HepG2 (cell line): ENCODE measurements around the gene PRRT1B. TPM values are rescaled to one million over a fixed set of nuclear protein-coding genes. Genes with fewer than 3 reads are reported as not detected.
A peak's percentile ranks its signal among the peaks of the same experiment; 100 is the strongest.

Experiments
- ARID4A ChIP-seq: sonication (generic); formaldehyde crosslinking; IDR thresholded peaks from 2 replicates; pipeline ENCODE4 v1.5.0; 2020; ENCODE audit warnings: mild to moderate bottlenecking, missing genetic modification reagents, borderline replicate concordance
- CBX2 ChIP-seq, 2 experiments: fragments of 200-600 bp in 1 of 2; sonication (generic); formaldehyde crosslinking in 1 of 2; IDR thresholded peaks; 2 replicates each; pipeline versions ENCODE4 v1.7.0 to v1.8.1; 2018 to 2022; ENCODE audit warnings: low read depth in 2 of 2, low read length in 1 of 2, mild to moderate bottlenecking in 1 of 2, missing genetic modification reagents in 1 of 2
- HMGXB3 ChIP-seq: sonication (generic); formaldehyde crosslinking; IDR thresholded peaks from 2 replicates; pipeline ENCODE4 v1.4.0; 2020; ENCODE audit warnings: missing genetic modification reagents, borderline replicate concordance
- HNF4G ChIP-seq, 2 experiments: sonication (generic) in 1 of 2; formaldehyde crosslinking in 1 of 2; IDR thresholded peaks; 2 replicates each; pipeline versions ENCODE4 v1.4.0 to v1.6.1; 2011 to 2020; ENCODE audit warnings: borderline replicate concordance in 2 of 2, low read depth in 2 of 2, mild to moderate bottlenecking in 2 of 2, low read length in 1 of 2, missing genetic modification reagents in 1 of 2, moderate library complexity in 1 of 2
- KDM1A ChIP-seq: IDR thresholded peaks from 2 replicates; pipeline ENCODE4 v1.6.1; 2016; ENCODE audit warnings: missing compliant biosample characterization
- MIXL1 ChIP-seq: IDR thresholded peaks from 2 replicates; pipeline ENCODE4 v1.6.1; 2016
- MTERF4 ChIP-seq: sonication (generic); formaldehyde crosslinking; IDR thresholded peaks from 2 replicates; pipeline ENCODE4 v1.8.0; 2023; ENCODE audit warnings: mild to moderate bottlenecking, missing genetic modification reagents
- NR2F2 ChIP-seq: IDR thresholded peaks from 2 replicates; pipeline ENCODE4 v1.6.1; 2012; ENCODE audit warnings: low read depth, inconsistent platforms, borderline replicate concordance
- PHF21A ChIP-seq: sonication (generic); formaldehyde crosslinking; IDR thresholded peaks from 2 replicates; pipeline ENCODE4 v1.5.0; 2020; ENCODE audit warnings: mild to moderate bottlenecking, missing genetic modification reagents
- polyA plus RNA-seq, 8 experiments: library from polyadenylated mRNA; depleted of rRNA in 3 of 8; stranded (reverse) in 7 of 8; unstranded in 1 of 8; fragments of >200 nt; fragmentation: Illumina TruSeq in 4 of 8; extraction: Trizol in 4 of 8; gene quantifications; 2 replicates each; pipeline versions ENCODE4 v1.2.1 to v1.2.3, GENCODE V29; 2011 to 2016; ENCODE audit warnings: low read depth in 4 of 8, missing spikeins in 1 of 8, mixed read lengths in 1 of 8; ENCODE audit not compliant: insufficient read depth in 1 of 8
- total RNA-seq, 5 experiments: library from RNA; depleted of rRNA; stranded (reverse); fragments of >200 nt; fragmentation: Illumina TruSeq; extraction: Trizol; gene quantifications; 2 replicates each; pipeline ENCODE4 v1.2.3, GENCODE V29; 2016; ENCODE audit warnings: low read depth in 1 of 5

Gene PRRT1B
- total and polyA plus RNA-seq, 2 of the 13 experiments (the other 11 are each of a cell fraction or from before 2014, with no cell fraction given): not detected

- TF ChIP-seq HMGXB3 (CRISPR knock-in tag) (no peak), CBX2 (IDR thresholded peaks at IDR 0.05; ENCODE audit: low read depth, low read length) (no peak), CBX2 (CRISPR knock-in tag; IDR thresholded peaks at IDR 0.05; ENCODE audit: low read depth) (peak; percentile 92; the same call in 1 of the 2 replicates), PHF21A (peak; percentile 91), HNF4G (IDR thresholded peaks at IDR 0.05; ENCODE audit: borderline replicate concordance, low read depth, low read length) (no peak), HNF4G (CRISPR knock-in tag; IDR thresholded peaks at IDR 0.05; ENCODE audit: borderline replicate concordance, low read depth) (peak; percentile 22; the same call in 1 of the 2 replicates), MTERF4 (CRISPR knock-in tag) (0 out of 2 replicates have a peak, but pooled peaks have one; percentile 70), ARID4A (CRISPR knock-in tag) (peak; percentile 83; the same call in 1 of the 2 replicates), KDM1A (no peak), NR2F2 (no peak; the same call in 1 of the 2 replicates), MIXL1 (CRISPR knock-in tag) (peak; percentile 72)
Observed at GRCh38 chr9:131545003-131545785, at the start of gene PRRT1B (continued).
